Measurements from ENCODE around the gene FAM120C. TPM values are rescaled to one million over a fixed set of nuclear protein-coding genes. Genes with fewer than 3 reads are reported as not detected.

FAM120C gene
- polyA plus RNA-seq, 6 donors from 2014 or later: 2.7 to 6.8 (median 5.4) TPM

- Mint-ChIP-seq H3K4me1 (peaks cover 27 to 51% (median 39%) of the 10 kb centered on the region in 3 donors), H3K27ac (peak overlapping the region in 4 of 6 donors; percentile 30 to 80 (median 66)), H3K27me3 (peaks cover 0 to 5% (median 0%) of the 10 kb centered on the region in 3 donors), H3K36me3 (no peaks in the 10 kb centered on the region), H3K9me3 (peaks cover 0 to 5% (median 0%) of the 10 kb centered on the region in 7 donors), H3K4me3 (peak overlapping the region; percentile 69 to 91 (median 88))
- DNase-seq (no peak), ATAC-seq (ENCODE audit: low read depth in 2 of 2) (no peak)
Measured at GRCh38 chrX:54181202-54181953, 1.7 kb downstream of the FAM120C start.

GRCh38 chrX:54180403-54180802, 2.7 kb downstream of the FAM120C start:
- Mint-ChIP-seq H3K4me3 (peak overlapping the region in 5 of 8 donors; percentile 13 to 90 (median 30)), H3K4me1 (peaks cover 27 to 51% (median 39%) of the 10 kb centered on the region in 3 donors)
- no peak for ATAC-seq (ENCODE audit: low read depth in 2 of 2)

GRCh38 chrX:54178100-54178940, 4.7 kb downstream of the FAM120C start:
- ATAC-seq (ENCODE audit: low read depth in 2 of 2) (no peak), DNase-seq (no peak)
- H3K36me3 Mint-ChIP-seq: peaks cover 0 to 5% of the 10 kb centered on the region in 2 donors
- H3K4me1 Mint-ChIP-seq: peaks cover 28 to 51% (median 48%) of the 10 kb centered on the region in 3 donors
- H3K27ac Mint-ChIP-seq: no peak overlapping the region
- peaks cover 0 to 5% (median 0%) of the 10 kb centered on the region in 3 donors for H3K27me3 Mint-ChIP-seq
- peaks cover 0 to 5% (median 0%) of the 10 kb centered on the region in 7 donors for H3K9me3 Mint-ChIP-seq
- H3K4me3 Mint-ChIP-seq: peak overlapping the region in 1 of 8 donors; percentile 44

More at GRCh38 chrX:54180403-54180802, 2.7 kb downstream of the FAM120C start:
- H3K36me3 Mint-ChIP-seq: no peaks in the 10 kb centered on the region
- peaks cover 0 to 5% (median 0%) of the 10 kb centered on the region in 3 donors for H3K27me3 Mint-ChIP-seq
- peaks cover 0 to 5% (median 0%) of the 10 kb centered on the region in 7 donors for H3K9me3 Mint-ChIP-seq
- H3K27ac Mint-ChIP-seq: peak overlapping the region in 3 of 6 donors; percentile 3 to 69 (median 40)
- no peak for DNase-seq

- Mint-ChIP-seq H3K27me3 (peaks cover 0 to 5% (median 0%) of the 10 kb centered on the region in 3 donors), H3K27ac (peak overlapping the region in 2 of 6 donors; percentile 3 to 36), H3K4me1 (peaks cover 28 to 51% (median 48%) of the 10 kb centered on the region in 3 donors), H3K36me3 (peaks cover 0 to 5% of the 10 kb centered on the region in 2 donors), H3K9me3 (peaks cover 0 to 5% (median 0%) of the 10 kb centered on the region in 7 donors), H3K4me3 (peak overlapping the region in 1 of 8 donors; percentile 44)
- ATAC-seq (ENCODE audit: low read depth in 2 of 2) (no peak), DNase-seq (no peak)
Measured at GRCh38 chrX:54177306-54177705, 5.7 kb downstream of the FAM120C start.

- no peaks in the 10 kb centered on the region for H3K27me3 Mint-ChIP-seq
- H3K36me3 Mint-ChIP-seq: peaks cover 0 to 5% of the 10 kb centered on the region in 2 donors
- H3K9me3 Mint-ChIP-seq: peaks cover 0 to 1% (median 0%) of the 10 kb centered on the region in 7 donors
- DNase-seq (no peak), ATAC-seq (ENCODE audit: low read depth in 2 of 2) (no peak)
- peak overlapping the region in 1 of 8 donors; percentile 40 for H3K4me3 Mint-ChIP-seq
- H3K4me1 Mint-ChIP-seq: peaks cover 10 to 23% (median 21%) of the 10 kb centered on the region in 3 donors
- H3K27ac Mint-ChIP-seq: peak overlapping the region in 2 of 6 donors; percentile 7 to 66
Measured at GRCh38 chrX:54173791-54174190, 9.3 kb downstream of the FAM120C start.

- Mint-ChIP-seq H3K4me1 (peaks cover 6 to 17% (median 16%) of the 10 kb centered on the region in 3 donors), H3K27ac (no peak overlapping the region), H3K4me3 (no peak overlapping the region), H3K27me3 (no peaks in the 10 kb centered on the region), H3K9me3 (peaks cover 0 to 1% (median 0%) of the 10 kb centered on the region in 7 donors), H3K36me3 (peaks cover 0 to 5% of the 10 kb centered on the region in 2 donors)
- DNase-seq (no peak), ATAC-seq (ENCODE audit: low read depth in 2 of 2) (no peak)
Measured at GRCh38 chrX:54172455-54172854, 10.6 kb downstream of the FAM120C start.

GRCh38 chrX:54171527-54172250, 11.4 kb downstream of the FAM120C start:
- Mint-ChIP-seq H3K4me3 (no peak overlapping the region), H3K4me1 (peaks cover 5 to 12% (median 8%) of the 10 kb centered on the region in 3 donors), H3K36me3 (peaks cover 0 to 5% of the 10 kb centered on the region in 2 donors), H3K9me3 (peaks cover 0 to 1% (median 0%) of the 10 kb centered on the region in 7 donors), H3K27me3 (no peaks in the 10 kb centered on the region), H3K27ac (no peak overlapping the region)
- ATAC-seq (ENCODE audit: low read depth in 2 of 2) (no peak), DNase-seq (no peak)

GRCh38 chrX:54171091-54171490, 12.0 kb downstream of the FAM120C start:
- no peak overlapping the region for H3K4me3 Mint-ChIP-seq
- H3K9me3 Mint-ChIP-seq: peaks cover 0 to 1% (median 0%) of the 10 kb centered on the region in 7 donors
- peaks cover 5 to 12% (median 5%) of the 10 kb centered on the region in 3 donors for H3K4me1 Mint-ChIP-seq
- DNase-seq: no peak
- H3K36me3 Mint-ChIP-seq: peaks cover 0 to 5% of the 10 kb centered on the region in 2 donors
- H3K27me3 Mint-ChIP-seq: no peaks in the 10 kb centered on the region
- H3K27ac Mint-ChIP-seq: peak overlapping the region in 1 of 6 donors; percentile 28
- ATAC-seq (ENCODE audit: low read depth in 2 of 2): no peak

- Mint-ChIP-seq H3K27me3 (no peaks in the 10 kb centered on the region), H3K4me1 (no peaks in the 10 kb centered on the region), H3K4me3 (no peak overlapping the region), H3K36me3 (no peaks in the 10 kb centered on the region), H3K27ac (peak overlapping the region in 2 of 6 donors; percentile 2 to 27), H3K9me3 (peaks cover 0 to 5% (median 0%) of the 10 kb centered on the region in 7 donors)
- DNase-seq (no peak), ATAC-seq (ENCODE audit: low read depth in 2 of 2) (no peak)
Measured at GRCh38 chrX:54166915-54167314, 16.1 kb downstream of the FAM120C start.

GRCh38 chrX:54157561-54157960, 25.5 kb downstream of the FAM120C start:
- Mint-ChIP-seq H3K9me3 (peaks cover 0 to 4% (median 0%) of the 10 kb centered on the region in 7 donors), H3K27me3 (no peaks in the 10 kb centered on the region), H3K36me3 (peaks cover 14 to 25% of the 10 kb centered on the region in 2 donors), H3K27ac (peak overlapping the region in 1 of 6 donors; percentile 38), H3K4me1 (peaks cover 0 to 5% (median 0%) of the 10 kb centered on the region in 3 donors), H3K4me3 (no peak overlapping the region)
- ATAC-seq (ENCODE audit: low read depth in 2 of 2) (no peak), DNase-seq (no peak)

GRCh38 chrX:54134269-54134668, 48.8 kb downstream of the FAM120C start:
- H3K36me3 Mint-ChIP-seq: peaks cover 8 to 16% of the 10 kb centered on the region in 2 donors
- no peak for ATAC-seq (ENCODE audit: low read depth in 2 of 2)
- H3K4me1 Mint-ChIP-seq: no peaks in the 10 kb centered on the region
- peaks cover 0 to 5% (median 0%) of the 10 kb centered on the region in 7 donors for H3K9me3 Mint-ChIP-seq
- no peak for DNase-seq
- H3K4me3 Mint-ChIP-seq: no peak overlapping the region
- no peak overlapping the region for H3K27ac Mint-ChIP-seq
- no peaks in the 10 kb centered on the region for H3K27me3 Mint-ChIP-seq

GRCh38 chrX:54116391-54116790, 66.7 kb downstream of the FAM120C start:
- DNase-seq: no peak
- Mint-ChIP-seq H3K4me3 (no peak overlapping the region), H3K4me1 (no peaks in the 10 kb centered on the region), H3K27ac (peak overlapping the region in 2 of 6 donors; percentile 7 to 56), H3K27me3 (no peaks in the 10 kb centered on the region), H3K36me3 (no peaks in the 10 kb centered on the region), H3K9me3 (peaks cover 0 to 3% (median 0%) of the 10 kb centered on the region in 7 donors)
- no peak for ATAC-seq (ENCODE audit: low read depth in 2 of 2)

All from naive B cell (primary cell).